Spleen (tissue), 11 donors: ENCODE data around the gene SSB. TPM values are rescaled to one million over a fixed set of nuclear protein-coding genes. Genes with fewer than 3 reads are reported as not detected.

ENCODE experiments used
- DNase-seq: peaks from one replicate; pipeline ENCODE4 v3.0.0-alpha.2; 2020
- H3K27ac ChIP-seq, 8 donors: fragments of 200-600 bp; sonication (generic) in 7 of 8; 1 replicate in 4 of 8; 2 replicates in 4 of 8; pipeline versions ENCODE4 v1.5.0 to v1.8.0; 2016 to 2021; ENCODE audit warnings: inconsistent platforms in 4 of 8, mild to moderate bottlenecking in 4 of 8, moderate library complexity in 1 of 8
- H3K27me3 ChIP-seq, 7 donors: fragments of 200-600 bp; sonication (generic) in 6 of 7; replicated peaks in 1 of 7; 1 replicate in 4 of 7; 2 replicates in 3 of 7; pipeline versions ENCODE4 v1.5.0 to v1.8.0; 2016 to 2021; ENCODE audit warnings: inconsistent platforms in 3 of 7, mild to moderate bottlenecking in 1 of 7
- H3K36me3 ChIP-seq, 6 donors: fragments of 200-600 bp; sonication (generic) in 5 of 6; 1 replicate in 4 of 6; 2 replicates in 2 of 6; pipeline versions ENCODE4 v1.5.0 to v1.8.0; 2016 to 2021; ENCODE audit warnings: inconsistent platforms in 2 of 6
- H3K4me1 ChIP-seq, 6 donors: fragments of 200-600 bp; sonication (generic) in 5 of 6; 1 replicate in 3 of 6; 2 replicates in 3 of 6; pipeline versions ENCODE4 v1.5.0 to v1.8.0; 2016 to 2021; ENCODE audit warnings: inconsistent platforms in 3 of 6
- H3K4me3 ChIP-seq, 8 donors: fragments of 200-600 bp; sonication (generic) in 7 of 8; 1 replicate in 4 of 8; 2 replicates in 4 of 8; pipeline versions ENCODE4 v1.5.0 to v1.8.0; 2016 to 2021; ENCODE audit warnings: inconsistent platforms in 4 of 8, mild to moderate bottlenecking in 4 of 8, moderate library complexity in 2 of 8
- H3K9me3 ChIP-seq, 8 donors: fragments of 200-600 bp; sonication (generic) in 7 of 8; 1 replicate in 4 of 8; 2 replicates in 4 of 8; pipeline versions ENCODE4 v1.5.0 to v1.8.0; 2016 to 2021; ENCODE audit warnings: inconsistent platforms in 4 of 8
- POLR2A ChIP-seq, 3 donors: fragments of 450-650 bp; IDR thresholded peaks; one replicate each; pipeline ENCODE4 v1.5.1; 2017; ENCODE audit warnings: antibody characterized with exemption in 3 of 3, mild to moderate bottlenecking in 1 of 3
- POLR2AphosphoS5 ChIP-seq, 3 donors: sonication (generic); formaldehyde crosslinking; IDR thresholded peaks; one replicate each; pipeline ENCODE4 v1.5.1; 2017; ENCODE audit warnings: antibody characterized with exemption in 3 of 3
- WGBS, 5 donors: extraction: QIAGEN DNeasy Blood & Tissue Kit in 3 of 5; methylation state at CpG; one replicate each; pipeline versions ENCODE4 v1.1.5 to v1.1.7; 2013 to 2018; 5-methylcytosine and 5-hydroxymethylcytosine counted together
- intact Hi-C: fragments of 100-400 bp; cut with DNase I; formaldehyde crosslinking; loops from one replicate; pipeline ENCODE4 v1.15.0; 2023; ENCODE audit warnings: low total_unique reads
- polyA plus RNA-seq, 3 donors: library from polyadenylated mRNA; stranded (reverse); fragments of 200-250 nt; gene quantifications; one replicate each; pipeline ENCODE4 v1.2.1, GENCODE V29; 2013
- total RNA-seq, 7 donors: library from RNA; depleted of rRNA in 3 of 7; stranded (reverse); fragments of >200 nt in 3 of 7; fragmentation: NEBNext Ultra II Directional in 4 of 7; extraction: Animal tissue kit (Norgen Biotek cat#: 25700) in 4 of 7; gene quantifications; one replicate each; pipeline versions ENCODE4 v1.1.0 to v1.2.1, GENCODE V29; 2016 to 2021
- TF ChIP-seq, protein P1 (sequence below), 11 experiments: fragments of 200-600 bp in 7 of 11; fragments of 450-650 bp in 4 of 11; sonication (generic) in 4 of 11; IDR thresholded peaks in 8 of 11; conservative IDR thresholded peaks in 3 of 11; 1 replicate in 7 of 11; 2 replicates in 4 of 11; pipeline versions ENCODE4 v1.4.0 to v1.8.0; 2016 to 2021; ENCODE audit warnings: antibody characterized with exemption in 11 of 11, inconsistent platforms in 4 of 11, mild to moderate bottlenecking in 1 of 11
- donor health status: healthy with polysubstance abuse.
- donor health status: DM: no; HTN: no; CAD: no; lungs with moderate emphysema.
- donor health status: DM: no; HTN: no; CAD: no.
- donor health status: Bipolar disorder and iron deficiency.
- donor health status: healthy.
- donor health status: DM: no; HTN: no; CAD: no.
- donor health status: DM: yes; HTN: yes; CAD: no.

SSB gene
- total and polyA plus RNA-seq, 10 donors, result 55.1 to 103 (median 74.9) TPM

GRCh38 chr2:169775354-169775753 lies 23.3 kb upstream of the SSB start:
- H3K9me3 ChIP-seq, result no peaks in the 10 kb centered on the region
- H3K36me3 ChIP-seq, result no peaks in the 10 kb centered on the region
- H3K27ac ChIP-seq, result no peak overlapping the region
- no peak for TF ChIP-seq POLR2AphosphoS5 (IDR thresholded peaks at IDR 0.05)
- TF ChIP-seq POLR2A (IDR thresholded peaks at IDR 0.05), result no peak
- TF ChIP-seq, protein P1, sequence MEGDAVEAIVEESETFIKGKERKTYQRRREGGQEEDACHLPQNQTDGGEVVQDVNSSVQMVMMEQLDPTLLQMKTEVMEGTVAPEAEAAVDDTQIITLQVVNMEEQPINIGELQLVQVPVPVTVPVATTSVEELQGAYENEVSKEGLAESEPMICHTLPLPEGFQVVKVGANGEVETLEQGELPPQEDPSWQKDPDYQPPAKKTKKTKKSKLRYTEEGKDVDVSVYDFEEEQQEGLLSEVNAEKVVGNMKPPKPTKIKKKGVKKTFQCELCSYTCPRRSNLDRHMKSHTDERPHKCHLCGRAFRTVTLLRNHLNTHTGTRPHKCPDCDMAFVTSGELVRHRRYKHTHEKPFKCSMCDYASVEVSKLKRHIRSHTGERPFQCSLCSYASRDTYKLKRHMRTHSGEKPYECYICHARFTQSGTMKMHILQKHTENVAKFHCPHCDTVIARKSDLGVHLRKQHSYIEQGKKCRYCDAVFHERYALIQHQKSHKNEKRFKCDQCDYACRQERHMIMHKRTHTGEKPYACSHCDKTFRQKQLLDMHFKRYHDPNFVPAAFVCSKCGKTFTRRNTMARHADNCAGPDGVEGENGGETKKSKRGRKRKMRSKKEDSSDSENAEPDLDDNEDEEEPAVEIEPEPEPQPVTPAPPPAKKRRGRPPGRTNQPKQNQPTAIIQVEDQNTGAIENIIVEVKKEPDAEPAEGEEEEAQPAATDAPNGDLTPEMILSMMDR (IDR thresholded peaks at IDR 0.05 in 8 of 11, conservative IDR thresholded peaks at IDR 0.05 in 3 of 11), result no peak
- intact Hi-C loops, result no loop called here
- no peaks in the 10 kb centered on the region for H3K4me1 ChIP-seq
- DNase-seq, result no peak
- 87 to 95% (median 90%) methylated on average over 3 of the region's 3 CpGs for WGBS, 5 donors
- H3K4me3 ChIP-seq, result no peak overlapping the region
- peaks cover 0 to 5% (median 0%) of the 10 kb centered on the region in 7 donors for H3K27me3 ChIP-seq

DNA sequence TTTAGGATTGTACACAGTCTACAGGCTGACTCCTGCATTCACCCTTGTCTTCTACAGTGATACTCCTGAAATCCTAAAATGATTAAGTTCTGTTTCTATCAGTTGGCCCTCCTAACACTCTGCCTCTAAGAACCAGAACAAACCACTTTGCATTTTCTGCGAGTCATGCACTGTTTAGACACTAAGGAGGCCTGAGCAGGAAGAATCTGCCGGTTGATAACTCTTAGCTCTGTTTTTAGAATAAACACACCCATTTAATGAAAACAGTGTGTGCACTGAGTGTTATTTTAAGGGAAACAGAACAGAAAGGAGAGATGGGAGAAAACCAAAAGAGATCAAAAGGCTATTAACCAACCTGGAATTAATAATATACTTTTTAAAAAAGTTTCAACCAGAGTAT lies 22.9 kb upstream of the SSB start:
- DNase-seq, result no peak
- intact Hi-C loops, result no loop called here
- Histone ChIP-seq H3K27ac (no peak overlapping the region), H3K4me1 (no peaks in the 10 kb centered on the region), H3K9me3 (no peaks in the 10 kb centered on the region), H3K36me3 (no peaks in the 10 kb centered on the region), H3K4me3 (no peak overlapping the region), H3K27me3 (peaks cover 0 to 1% (median 0%) of the 10 kb centered on the region in 7 donors)
- TF ChIP-seq POLR2A (IDR thresholded peaks at IDR 0.05) (no peak), POLR2AphosphoS5 (IDR thresholded peaks at IDR 0.05) (no peak)
- TF ChIP-seq, protein P1 (IDR thresholded peaks at IDR 0.05 in 8 of 11, conservative IDR thresholded peaks at IDR 0.05 in 3 of 11), result no peak
- 36 to 52% (median 45%) methylated on average over 2 of the region's 2 CpGs for WGBS, 5 donors

DNA sequence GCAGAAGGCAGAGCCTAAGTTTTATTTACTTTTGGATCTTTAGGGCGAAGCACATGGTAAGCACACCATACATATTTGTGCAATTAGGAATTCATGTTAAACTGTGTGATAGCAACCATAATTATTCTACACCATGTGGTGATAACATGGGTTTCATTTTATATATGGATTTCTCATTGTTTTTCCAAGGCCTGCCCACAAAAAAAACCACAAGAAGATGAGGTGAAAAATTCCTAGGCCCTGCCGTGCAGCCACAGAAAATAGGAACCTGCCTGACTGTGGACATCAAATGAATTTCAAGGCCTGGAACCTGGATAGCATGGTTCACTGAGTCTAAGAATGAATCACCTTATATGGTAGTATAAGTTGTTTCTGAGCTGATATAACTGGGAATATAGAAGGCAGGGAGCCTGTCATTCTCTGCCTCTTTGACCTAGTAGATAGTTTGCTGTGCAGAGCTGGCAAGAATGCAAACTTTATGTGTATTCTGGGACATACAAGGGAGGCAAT lies 22.4 kb upstream of the SSB start:
- Histone ChIP-seq H3K4me1 (no peaks in the 10 kb centered on the region), H3K27ac (no peak overlapping the region), H3K4me3 (no peak overlapping the region), H3K27me3 (no peaks in the 10 kb centered on the region), H3K9me3 (no peaks in the 10 kb centered on the region), H3K36me3 (no peaks in the 10 kb centered on the region)
- TF ChIP-seq POLR2A (IDR thresholded peaks at IDR 0.05) (no peak), POLR2AphosphoS5 (IDR thresholded peaks at IDR 0.05) (no peak)
- TF ChIP-seq, protein P1 (IDR thresholded peaks at IDR 0.05 in 8 of 11, conservative IDR thresholded peaks at IDR 0.05 in 3 of 11), result no peak
- WGBS, 5 donors, result 51 to 81% (median 75%) methylated on average over 2 of the region's 2 CpGs
- DNase-seq, result no peak
- intact Hi-C loops, result no loop called here

DNA sequence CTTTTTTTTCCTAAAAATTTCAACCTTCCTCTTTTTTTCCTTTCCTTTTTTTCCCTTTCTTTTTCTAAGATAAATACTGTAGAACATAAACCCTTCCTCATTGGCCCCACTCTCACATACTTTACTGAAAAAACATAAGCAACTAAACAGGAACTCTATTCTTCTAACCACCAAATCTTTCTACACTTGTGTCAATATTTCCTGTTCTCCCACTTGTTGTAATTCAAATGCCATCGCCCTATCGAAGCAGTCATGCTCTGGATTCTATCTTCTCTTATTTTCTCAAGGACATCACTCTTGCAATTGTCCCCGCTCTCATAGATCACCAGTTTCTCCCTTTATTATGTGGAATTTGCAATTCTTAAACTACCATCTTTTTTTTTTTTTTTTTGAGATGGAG lies 20.2 kb upstream of the SSB start:
- no peaks in the 10 kb centered on the region for H3K9me3 ChIP-seq
- DNase-seq, result no peak
- TF ChIP-seq POLR2A (IDR thresholded peaks at IDR 0.05) (no peak), POLR2AphosphoS5 (IDR thresholded peaks at IDR 0.05) (no peak)
- TF ChIP-seq, protein P1 (IDR thresholded peaks at IDR 0.05 in 8 of 11, conservative IDR thresholded peaks at IDR 0.05 in 3 of 11), result no peak
- no peak overlapping the region for H3K4me3 ChIP-seq
- no peak overlapping the region for H3K27ac ChIP-seq
- WGBS, 5 donors, result 45 to 71% (median 63%) methylated on average over 3 of the region's 3 CpGs
- H3K36me3 ChIP-seq, result no peaks in the 10 kb centered on the region
- intact Hi-C loops, result no loop called here
- no peaks in the 10 kb centered on the region for H3K4me1 ChIP-seq
- no peaks in the 10 kb centered on the region for H3K27me3 ChIP-seq
